K562 (cell line): ENCODE results near the gene PTPRF. TPM values are rescaled to one million over a fixed set of nuclear protein-coding genes. Genes with fewer than 3 reads are reported as not detected.

Experiments used
- CBX8 ChIP-seq: fragments of 200-600 bp; sonication (generic); IDR thresholded peaks from 2 replicates; pipeline ENCODE4 v1.6.1; 2012; ENCODE audit warnings: borderline replicate concordance, mixed run types, low read depth, mild to moderate bottlenecking, moderate library complexity, mixed read lengths, low read length, control low read depth, inconsistent platforms; ENCODE audit not compliant: poor library complexity, severe bottlenecking; ENCODE audit errors: extremely low read depth
- ETV6 ChIP-seq, 3 experiments: fragments of 150-350 bp in 1 of 3; sonication (generic) in 1 of 3; formaldehyde crosslinking in 1 of 3; IDR thresholded peaks; 2 replicates each; pipeline versions ENCODE4 v1.6.1 to v1.8.0; 2014 to 2022; ENCODE audit warnings: borderline replicate concordance in 2 of 3, low read depth in 2 of 3, antibody characterized with exemption in 1 of 3, low read length in 1 of 3, mild to moderate bottlenecking in 1 of 3, missing genetic modification reagents in 1 of 3
- HES1 ChIP-seq: fragments of 450-650 bp; IDR thresholded peaks from 2 replicates; pipeline ENCODE4 v1.6.1; 2016; ENCODE audit warnings: low read depth, mild to moderate bottlenecking, moderate library complexity
- MBD1 ChIP-seq: fragments of 250-450 bp; sonication (Bioruptor Pico); IDR thresholded peaks from 2 replicates; pipeline ENCODE4 v1.8.0; 2022; ENCODE audit warnings: inconsistent platforms
- RBM14 ChIP-seq: fragments of 200-400 bp; formaldehyde crosslinking; IDR thresholded peaks from 2 replicates; pipeline ENCODE4 v1.6.1; 2018; ENCODE audit warnings: low read depth, mild to moderate bottlenecking, low read length, moderate library complexity, borderline replicate concordance; ENCODE audit not compliant: insufficient read depth
- SMARCB1 ChIP-seq: IDR thresholded peaks from 2 replicates; pipeline ENCODE4 v1.6.1; 2011; ENCODE audit warnings: improper control_type of control experiment, low read depth; ENCODE audit not compliant: insufficient read length
- ZBTB43 ChIP-seq: sonication (generic); formaldehyde crosslinking; IDR thresholded peaks from 2 replicates; pipeline ENCODE4 v1.8.0; 2023; ENCODE audit warnings: mild to moderate bottlenecking, missing genetic modification reagents
- ZNF41 ChIP-seq: fragments of 250-450 bp; sonication (Bioruptor Pico); conservative IDR thresholded peaks from 2 replicates; pipeline ENCODE4 v1.4.0; 2020; ENCODE audit warnings: mild to moderate bottlenecking
- polyA plus RNA-seq, 8 experiments: library from polyadenylated mRNA; depleted of rRNA in 4 of 8; stranded (reverse) in 5 of 8; unstranded in 3 of 8; fragments of >200 nt; fragmentation: Nextera tagmentation in 2 of 8; fragmentation: Illumina TruSeq in 1 of 8; extraction: Ambion mirVana in 2 of 8; extraction: Trizol in 1 of 8; gene quantifications; 2 replicates each; pipeline versions ENCODE4 v1.2.1 to v1.2.3, GENCODE V29; 2011 to 2014; ENCODE audit warnings: inconsistent platforms in 1 of 8, missing spikeins in 1 of 8
- total RNA-seq, 7 experiments: library from RNA; depleted of rRNA in 6 of 7; stranded (reverse); fragments of >200 nt in 6 of 7; fragmentation: Illumina TruSeq in 2 of 7; extraction: Trizol in 2 of 7; gene quantifications; 2 replicates each; pipeline versions ENCODE4 v1.2.1 to v1.2.3, GENCODE V29; 2011 to 2021; ENCODE audit warnings: low replicate concordance in 1 of 7
- TF ChIP-seq, protein P1 (sequence below): fragments of 450-650 bp; IDR thresholded peaks from 2 replicates; pipeline ENCODE4 v1.6.1; 2016; ENCODE audit warnings: borderline replicate concordance
- TF ChIP-seq, protein P2 (sequence below): fragments of 250-450 bp; sonication (Bioruptor Pico); IDR thresholded peaks from 2 replicates; pipeline ENCODE4 v1.4.0; 2020
- TF ChIP-seq, protein P3 (sequence below): fragments of 450-650 bp; IDR thresholded peaks from 2 replicates; pipeline ENCODE4 v1.6.1; 2018; ENCODE audit not compliant: partially characterized antibody
- TF ChIP-seq, protein P4 (sequence below): fragments of 450-650 bp; formaldehyde crosslinking; IDR thresholded peaks from 2 replicates; pipeline ENCODE4 v1.4.0; 2020; ENCODE audit warnings: mild to moderate bottlenecking, mixed read lengths

PTPRF gene
- total and polyA plus RNA-seq, 9 of the 15 experiments (the other 6 are each of a cell fraction or from before 2014, with no cell fraction given), result 0.13 to 4.3 (median 1.1) TPM

GRCh38 chr1:43529206-43529731, 1.4 kb upstream of the PTPRF start (continued):
- no peak for TF ChIP-seq RBM14
- no peak for TF ChIP-seq ZBTB43
- TF ChIP-seq HES1, result no peak
- TF ChIP-seq, protein P1, sequence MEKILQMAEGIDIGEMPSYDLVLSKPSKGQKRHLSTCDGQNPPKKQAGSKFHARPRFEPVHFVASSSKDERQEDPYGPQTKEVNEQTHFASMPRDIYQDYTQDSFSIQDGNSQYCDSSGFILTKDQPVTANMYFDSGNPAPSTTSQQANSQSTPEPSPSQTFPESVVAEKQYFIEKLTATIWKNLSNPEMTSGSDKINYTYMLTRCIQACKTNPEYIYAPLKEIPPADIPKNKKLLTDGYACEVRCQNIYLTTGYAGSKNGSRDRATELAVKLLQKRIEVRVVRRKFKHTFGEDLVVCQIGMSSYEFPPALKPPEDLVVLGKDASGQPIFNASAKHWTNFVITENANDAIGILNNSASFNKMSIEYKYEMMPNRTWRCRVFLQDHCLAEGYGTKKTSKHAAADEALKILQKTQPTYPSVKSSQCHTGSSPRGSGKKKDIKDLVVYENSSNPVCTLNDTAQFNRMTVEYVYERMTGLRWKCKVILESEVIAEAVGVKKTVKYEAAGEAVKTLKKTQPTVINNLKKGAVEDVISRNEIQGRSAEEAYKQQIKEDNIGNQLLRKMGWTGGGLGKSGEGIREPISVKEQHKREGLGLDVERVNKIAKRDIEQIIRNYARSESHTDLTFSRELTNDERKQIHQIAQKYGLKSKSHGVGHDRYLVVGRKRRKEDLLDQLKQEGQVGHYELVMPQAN, result no peak; the same call in 1 of the 2 replicates
- no peak for TF ChIP-seq SMARCB1
- no peak for TF ChIP-seq MBD1
- TF ChIP-seq ETV6 (IDR thresholded peaks at IDR 0.05; ENCODE audit: borderline replicate concordance in 1 of 2, low read depth in 2 of 2, low read length in 1 of 2), result no peak
- TF ChIP-seq ETV6 (CRISPR knock-in tag; IDR thresholded peaks at IDR 0.05; ENCODE audit: borderline replicate concordance), result no peak
- TF ChIP-seq, protein P2, sequence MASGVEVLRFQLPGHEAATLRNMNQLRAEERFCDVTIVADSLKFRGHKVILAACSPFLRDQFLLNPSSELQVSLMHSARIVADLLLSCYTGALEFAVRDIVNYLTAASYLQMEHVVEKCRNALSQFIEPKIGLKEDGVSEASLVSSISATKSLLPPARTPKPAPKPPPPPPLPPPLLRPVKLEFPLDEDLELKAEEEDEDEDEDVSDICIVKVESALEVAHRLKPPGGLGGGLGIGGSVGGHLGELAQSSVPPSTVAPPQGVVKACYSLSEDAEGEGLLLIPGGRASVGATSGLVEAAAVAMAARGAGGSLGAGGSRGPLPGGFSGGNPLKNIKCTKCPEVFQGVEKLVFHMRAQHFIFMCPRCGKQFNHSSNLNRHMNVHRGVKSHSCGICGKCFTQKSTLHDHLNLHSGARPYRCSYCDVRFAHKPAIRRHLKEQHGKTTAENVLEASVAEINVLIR (CRISPR knock-in tag), result no peak
- no peak for TF ChIP-seq CBX8
- TF ChIP-seq, protein P3, sequence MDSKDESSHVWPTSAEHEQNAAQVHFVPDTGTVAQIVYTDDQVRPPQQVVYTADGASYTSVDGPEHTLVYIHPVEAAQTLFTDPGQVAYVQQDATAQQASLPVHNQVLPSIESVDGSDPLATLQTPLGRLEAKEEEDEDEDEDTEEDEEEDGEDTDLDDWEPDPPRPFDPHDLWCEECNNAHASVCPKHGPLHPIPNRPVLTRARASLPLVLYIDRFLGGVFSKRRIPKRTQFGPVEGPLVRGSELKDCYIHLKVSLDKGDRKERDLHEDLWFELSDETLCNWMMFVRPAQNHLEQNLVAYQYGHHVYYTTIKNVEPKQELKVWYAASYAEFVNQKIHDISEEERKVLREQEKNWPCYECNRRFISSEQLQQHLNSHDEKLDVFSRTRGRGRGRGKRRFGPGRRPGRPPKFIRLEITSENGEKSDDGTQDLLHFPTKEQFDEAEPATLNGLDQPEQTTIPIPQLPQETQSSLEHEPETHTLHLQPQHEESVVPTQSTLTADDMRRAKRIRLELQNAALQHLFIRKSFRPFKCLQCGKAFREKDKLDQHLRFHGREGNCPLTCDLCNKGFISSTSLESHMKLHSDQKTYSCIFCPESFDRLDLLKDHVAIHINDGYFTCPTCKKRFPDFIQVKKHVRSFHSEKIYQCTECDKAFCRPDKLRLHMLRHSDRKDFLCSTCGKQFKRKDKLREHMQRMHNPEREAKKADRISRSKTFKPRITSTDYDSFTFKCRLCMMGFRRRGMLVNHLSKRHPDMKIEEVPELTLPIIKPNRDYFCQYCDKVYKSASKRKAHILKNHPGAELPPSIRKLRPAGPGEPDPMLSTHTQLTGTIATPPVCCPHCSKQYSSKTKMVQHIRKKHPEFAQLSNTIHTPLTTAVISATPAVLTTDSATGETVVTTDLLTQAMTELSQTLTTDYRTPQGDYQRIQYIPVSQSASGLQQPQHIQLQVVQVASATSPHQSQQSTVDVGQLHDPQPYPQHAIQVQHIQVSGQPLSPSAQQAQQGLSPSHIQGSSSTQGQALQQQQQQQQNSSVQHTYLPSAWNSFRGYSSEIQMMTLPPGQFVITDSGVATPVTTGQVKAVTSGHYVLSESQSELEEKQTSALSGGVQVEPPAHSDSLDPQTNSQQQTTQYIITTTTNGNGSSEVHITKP, result no peak
- TF ChIP-seq, protein P4, sequence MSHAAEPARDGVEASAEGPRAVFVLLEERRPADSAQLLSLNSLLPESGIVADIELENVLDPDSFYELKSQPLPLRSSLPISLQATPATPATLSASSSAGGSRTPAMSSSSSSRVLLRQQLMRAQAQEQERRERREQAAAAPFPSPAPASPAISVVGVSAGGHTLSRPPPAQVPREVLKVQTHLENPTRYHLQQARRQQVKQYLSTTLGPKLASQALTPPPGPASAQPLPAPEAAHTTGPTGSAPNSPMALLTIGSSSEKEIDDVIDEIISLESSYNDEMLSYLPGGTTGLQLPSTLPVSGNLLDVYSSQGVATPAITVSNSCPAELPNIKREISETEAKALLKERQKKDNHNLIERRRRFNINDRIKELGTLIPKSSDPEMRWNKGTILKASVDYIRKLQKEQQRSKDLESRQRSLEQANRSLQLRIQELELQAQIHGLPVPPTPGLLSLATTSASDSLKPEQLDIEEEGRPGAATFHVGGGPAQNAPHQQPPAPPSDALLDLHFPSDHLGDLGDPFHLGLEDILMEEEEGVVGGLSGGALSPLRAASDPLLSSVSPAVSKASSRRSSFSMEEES, result peak; percentile 92
- TF ChIP-seq ZNF41 (CRISPR knock-in tag), result no peak
